ENCODE results near the gene RPS16.

RPS16 gene

DNA sequence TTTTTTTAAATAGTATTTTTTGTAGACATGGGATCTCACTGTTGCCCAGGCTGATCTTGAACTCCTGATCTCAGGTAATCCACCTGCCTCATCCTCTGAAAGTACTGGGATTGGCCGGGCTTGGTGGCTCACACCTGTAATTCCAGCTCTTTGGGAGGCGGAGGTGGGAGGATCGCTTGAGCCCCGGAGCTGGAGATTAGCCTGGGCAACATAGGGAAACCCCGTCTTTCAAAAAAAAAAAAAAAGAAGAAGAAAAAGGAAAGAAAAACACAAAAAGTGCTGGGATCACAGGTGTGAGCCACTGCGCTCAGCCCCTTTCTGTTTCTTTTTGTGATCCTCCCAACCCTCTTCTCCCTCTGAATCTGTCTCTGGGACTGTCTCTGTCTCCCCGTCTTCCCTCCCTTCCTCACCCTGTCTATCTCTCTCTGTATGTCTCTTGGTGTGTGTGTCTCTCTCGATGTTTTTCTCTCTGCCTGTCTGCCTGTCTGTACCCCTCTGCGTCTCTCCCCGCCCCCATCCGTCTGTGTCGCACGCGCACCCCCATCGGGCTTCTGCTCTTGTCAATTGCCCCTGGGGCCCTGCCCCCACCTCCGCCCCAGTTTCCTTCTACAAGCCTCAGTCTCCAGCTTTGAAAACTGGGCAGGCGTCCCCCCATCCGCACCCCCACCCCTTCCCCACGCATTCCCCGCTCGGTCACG lies 29.6 kb downstream of the RPS16 start:
- DNase-seq, result no peak

DNA sequence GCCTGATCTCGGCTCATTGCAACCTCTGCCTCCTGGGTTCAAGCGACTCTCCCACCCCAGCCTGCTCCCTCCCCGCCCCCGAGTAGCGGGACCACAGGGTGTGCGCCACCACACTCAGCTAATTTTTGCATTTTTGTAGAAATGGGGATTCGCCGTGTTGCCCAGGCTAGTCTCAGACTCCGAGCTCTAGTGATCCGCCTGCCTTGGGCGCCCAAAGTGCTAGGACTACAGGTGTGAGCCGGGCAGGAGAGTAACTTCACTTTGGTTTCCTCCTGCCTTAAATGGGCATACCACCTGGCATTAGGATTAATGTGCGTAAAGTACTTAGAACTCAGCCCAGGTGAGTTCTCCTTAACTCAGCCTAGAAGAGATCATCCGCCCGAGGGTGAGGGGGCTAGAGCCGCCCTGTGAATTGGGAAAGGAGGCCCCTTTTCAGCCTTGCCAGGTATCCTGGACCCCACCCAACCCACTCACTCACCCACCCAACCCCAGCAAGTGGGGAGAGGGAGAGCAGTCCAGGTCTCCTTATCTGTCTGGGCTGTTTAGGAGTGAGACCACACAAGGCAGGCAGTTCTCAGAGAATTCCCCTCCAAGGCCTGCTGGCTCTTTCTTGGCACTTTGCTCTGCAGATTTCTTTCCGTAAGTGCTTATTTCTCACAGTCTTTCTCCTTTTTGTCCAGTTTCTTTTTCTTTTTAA lies 30.3 kb downstream of the RPS16 start:
- no peak for DNase-seq

GRCh38 chr19:39403331-39404312 lies 32.1 kb downstream of the RPS16 start:
- peak; percentile 69 for DNase-seq

DNA sequence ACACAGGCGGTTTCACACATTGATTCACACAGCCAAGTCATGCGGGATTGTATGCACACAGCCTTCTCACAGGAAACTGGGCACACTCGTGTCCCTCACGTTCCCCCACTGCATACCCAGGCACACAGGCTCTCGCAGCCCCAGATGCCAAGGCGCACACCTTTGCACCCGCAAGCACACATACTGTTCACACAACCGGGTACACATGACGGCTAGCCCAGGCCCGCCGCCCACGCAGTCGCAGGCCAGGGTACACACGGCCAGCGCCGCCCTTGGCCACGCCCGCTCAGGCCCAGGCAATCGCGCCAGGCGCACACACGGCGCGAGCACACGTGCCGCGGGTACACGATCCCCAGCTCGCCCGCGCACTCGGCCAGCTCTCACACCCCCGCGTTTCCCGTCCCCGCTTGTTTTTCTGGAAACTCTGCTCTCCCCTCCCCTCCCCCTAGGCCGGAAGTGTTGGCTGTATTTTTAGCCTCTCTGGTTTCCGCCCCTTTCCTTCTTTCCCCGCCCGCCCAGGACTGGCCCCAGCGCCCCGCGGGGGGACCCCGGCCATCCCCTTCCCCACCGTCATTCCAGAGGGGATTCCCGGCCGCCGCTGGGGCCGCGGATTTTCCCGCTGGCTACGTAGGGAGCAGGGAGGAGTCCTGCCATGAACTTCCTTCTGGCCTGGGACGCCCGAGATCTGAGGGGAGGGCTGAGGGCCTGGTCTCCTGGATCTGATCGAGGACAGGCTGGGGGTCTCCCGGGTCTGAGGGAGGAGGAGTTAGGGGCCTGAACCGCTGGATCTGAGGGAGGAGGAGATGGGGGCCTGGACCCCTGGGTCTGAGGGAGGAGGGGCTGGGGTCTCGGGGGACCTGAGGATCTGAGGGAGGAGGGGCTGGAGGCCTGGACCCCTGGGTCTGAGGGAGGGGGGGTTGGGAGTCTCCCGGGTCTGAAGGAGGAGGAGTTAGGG lies 33.1 kb downstream of the RPS16 start:
- DNase-seq, result peak; percentile 81

DNA sequence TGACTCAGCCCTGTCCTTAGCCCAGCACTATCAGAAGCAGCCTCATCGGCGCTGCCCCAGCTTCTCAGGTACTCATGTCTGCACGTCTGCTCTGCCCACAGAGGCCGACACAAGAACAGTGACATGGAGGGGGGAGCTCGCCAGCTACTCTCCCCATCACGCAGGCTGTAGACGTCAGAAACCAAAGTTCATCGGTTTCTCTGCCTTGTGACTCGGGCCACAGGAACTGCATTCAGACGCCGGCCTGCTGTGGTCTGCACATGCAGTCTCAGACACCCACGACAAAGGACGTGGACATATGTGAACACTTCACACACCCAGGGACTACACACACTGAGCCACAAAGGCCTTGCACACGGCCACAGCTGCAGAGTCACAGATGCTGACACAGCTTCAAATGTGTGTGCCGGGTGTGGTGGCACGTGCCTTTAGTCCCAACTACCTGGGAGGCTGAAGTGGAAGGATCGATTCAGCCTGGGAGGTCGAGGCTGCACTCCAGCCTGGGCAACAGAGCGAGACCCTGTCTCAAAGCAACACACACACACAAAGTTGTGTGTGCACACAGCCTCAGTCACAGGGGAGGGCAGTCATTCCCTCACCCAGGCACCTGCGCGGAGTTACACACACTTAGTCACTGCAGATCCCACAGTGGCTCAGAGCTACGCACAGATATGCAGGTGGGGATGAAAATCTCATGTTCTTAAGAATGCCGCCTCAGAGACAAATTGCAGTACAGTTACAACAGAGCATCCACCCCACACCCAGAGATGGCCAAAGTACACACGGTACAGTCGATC lies 34.0 kb downstream of the RPS16 start:
- no peak for DNase-seq

- no peak for DNase-seq
Measured at GRCh38 chr19:39401070-39401548, 34.6 kb downstream of the RPS16 start.

DNA sequence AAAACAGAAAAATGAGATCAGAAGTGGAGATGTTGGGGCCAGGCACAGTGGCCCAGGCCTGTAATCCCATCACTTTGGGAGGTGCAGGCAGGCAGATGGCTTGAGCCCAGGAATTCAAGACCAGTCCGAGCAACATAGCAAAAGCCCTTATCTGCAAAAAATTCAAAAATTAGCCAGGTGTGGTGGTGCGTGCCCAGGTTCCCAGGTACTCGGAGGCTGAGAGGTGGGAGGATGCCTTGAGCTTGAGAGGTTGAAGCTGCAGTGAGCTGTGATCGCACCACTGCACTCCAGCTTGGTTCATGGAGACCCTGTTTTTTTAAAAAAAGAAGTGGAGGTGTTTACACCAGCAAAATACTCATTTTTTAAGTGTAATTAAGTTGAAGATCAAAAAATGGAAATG lies 35.7 kb downstream of the RPS16 start:
- no peak for DNase-seq

DNA sequence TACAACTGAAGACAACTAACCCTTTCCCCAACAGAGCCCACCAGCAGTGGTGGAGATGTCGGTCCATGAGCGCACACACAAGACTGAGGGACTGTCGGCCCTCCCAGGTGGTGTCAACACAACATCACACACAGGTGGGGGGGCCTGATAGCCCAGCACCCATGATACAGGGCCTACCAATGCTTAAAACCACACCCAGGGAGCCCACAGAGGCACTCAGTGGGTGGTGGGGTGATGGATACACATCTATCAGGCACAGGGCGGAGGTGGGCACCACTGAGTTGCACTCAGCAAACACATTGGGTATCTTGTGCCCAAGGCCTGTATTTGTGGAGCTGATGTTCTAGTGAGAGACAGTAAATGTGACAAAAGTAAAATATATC lies 36.1 kb downstream of the RPS16 start:
- no peak for DNase-seq

- DNase-seq, result no peak
Measured at GRCh38 chr19:39398297-39398864, 37.4 kb downstream of the RPS16 start.

- DNase-seq, result peak; percentile 82
Measured at GRCh38 chr19:39397360-39398296, 38.1 kb downstream of the RPS16 start.

- DNase-seq, result peak; percentile 99
Measured at GRCh38 chr19:39390751-39391437, 44.9 kb downstream of the RPS16 start, which contains the start of the genes MED29 and PAF1. Gene MED29 (plus strand): TSS chr19:39391378. CDS start chr19:39391423, 45 bp downstream. Gene PAF1 (minus strand): TSS chr19:39391106. CDS start chr19:39390864, 242 bp downstream.

DNA sequence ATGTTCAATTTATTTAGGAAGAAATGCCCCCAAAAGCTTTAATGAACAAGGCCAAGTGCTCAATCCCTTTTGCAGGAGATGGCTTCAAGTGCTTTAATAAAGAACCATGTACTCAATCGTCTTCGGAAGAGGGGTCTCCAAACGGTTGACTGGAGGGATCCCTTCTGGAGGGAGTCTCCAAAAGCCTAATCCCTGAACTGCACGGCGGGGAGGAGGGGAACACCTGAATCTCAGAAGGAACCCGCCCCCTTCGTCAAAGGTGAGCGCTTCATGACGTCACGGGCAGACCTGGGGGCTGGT lies 45.3 kb downstream of the RPS16 start:
- DNase-seq, result no peak

DNA sequence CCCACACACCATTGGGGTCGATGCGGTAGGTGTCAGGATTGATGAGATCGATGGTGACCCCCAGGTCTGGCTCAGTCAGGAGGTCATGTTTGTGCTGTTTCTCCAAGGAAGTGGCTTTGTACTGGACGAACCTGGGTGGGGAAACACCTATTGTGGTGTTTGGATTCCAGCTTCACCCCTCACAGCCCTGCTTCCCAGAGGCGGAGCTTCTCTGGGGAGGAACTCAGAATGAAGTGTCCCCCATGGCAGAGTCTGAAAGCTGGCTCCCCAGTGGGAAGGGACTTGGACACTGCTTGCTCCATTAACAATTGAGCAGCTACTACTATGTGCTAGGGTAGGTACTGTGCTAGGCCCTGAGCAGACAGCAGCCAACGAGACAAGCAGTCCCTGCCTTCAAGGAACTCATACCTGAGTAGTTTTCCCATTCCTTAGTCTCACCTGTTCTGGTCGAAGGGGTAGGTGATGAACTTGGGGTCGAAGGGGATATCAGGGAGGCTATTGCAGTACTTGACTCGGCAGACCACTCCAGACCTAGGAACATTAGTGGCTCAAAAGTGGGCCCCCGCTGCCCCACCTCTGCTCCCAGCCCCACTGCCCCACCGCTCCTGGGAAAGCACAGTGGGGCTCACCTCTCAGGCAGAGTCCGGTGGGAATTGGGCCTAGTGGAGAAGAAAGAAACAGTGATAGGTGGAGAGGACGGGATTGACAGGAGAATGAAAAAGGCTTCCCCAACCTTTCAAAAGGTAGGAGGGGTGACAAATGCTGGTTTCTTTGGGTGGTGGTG lies 45.9 kb downstream of the RPS16 start:
- no peak for DNase-seq

- DNase-seq, result no peak
Measured at GRCh38 chr19:39388657-39389056, 47.1 kb downstream of the RPS16 start.

DNA sequence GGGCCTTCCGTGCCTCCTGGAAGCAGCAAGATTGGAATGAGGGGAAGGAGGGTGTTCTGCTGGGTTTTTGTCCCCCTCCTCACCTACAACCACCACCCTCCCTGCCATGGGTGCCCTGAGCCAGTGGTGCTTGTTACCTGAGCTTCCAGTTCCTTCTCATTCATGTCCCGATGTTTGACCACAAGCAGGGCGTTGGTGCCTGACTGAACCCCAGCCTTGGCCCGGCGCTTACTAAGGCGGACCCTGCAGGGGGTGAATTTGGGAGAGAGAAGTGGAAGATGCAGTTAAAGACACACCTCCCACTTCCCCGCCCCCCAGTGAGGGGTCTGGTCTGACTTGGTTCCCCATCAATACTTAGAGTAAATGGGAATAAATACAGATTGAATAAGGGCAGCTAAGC lies 49.2 kb downstream of the RPS16 start:
- no peak for DNase-seq

- no peak for DNase-seq
Measured at GRCh38 chr19:39385629-39386411, 49.9 kb downstream of the RPS16 start.

DNA sequence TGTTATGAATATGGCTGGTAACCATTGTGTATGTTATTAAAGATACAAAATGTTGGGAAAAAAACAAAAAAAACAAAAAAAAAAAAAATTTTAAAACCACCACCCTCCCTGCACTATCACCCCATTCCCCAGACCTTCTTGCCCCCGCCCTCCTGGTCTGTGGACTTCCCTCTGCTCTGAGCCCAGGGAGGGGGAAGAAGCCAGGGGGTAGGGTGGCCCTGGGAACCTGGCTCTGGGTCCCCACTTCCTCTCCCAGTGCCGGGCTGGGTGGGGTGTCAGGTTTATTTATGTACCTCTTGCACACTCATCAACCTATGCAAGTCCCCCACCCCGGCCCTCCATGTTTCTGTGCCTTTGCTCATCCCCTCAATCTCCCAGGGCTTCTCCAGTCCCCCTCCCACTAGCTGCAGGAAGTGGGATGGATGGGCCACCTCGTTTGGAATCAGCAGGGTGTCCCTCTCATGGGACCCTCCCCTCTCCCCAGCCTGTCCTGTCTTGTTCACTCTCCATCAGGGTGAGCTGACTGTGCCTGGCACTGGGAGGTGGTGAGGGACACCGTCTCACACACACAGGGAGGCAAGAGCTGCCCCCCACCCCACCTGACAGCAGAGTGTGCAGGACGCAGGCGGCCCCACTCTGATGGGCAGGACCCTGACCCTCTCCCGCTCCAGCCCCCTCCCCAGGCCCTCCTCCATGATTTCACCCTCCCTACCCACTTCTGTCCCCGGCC lies 50.7 kb downstream of the RPS16 start:
- DNase-seq, result no peak

All from retina (tissue), 1 donor.